Measurements from ENCODE around the gene SLC5A9. TPM values are rescaled to one million over a fixed set of nuclear protein-coding genes. Genes with fewer than 3 reads are reported as not detected.
"Not testable (repeated sequence)": the region's sequence is repeated elsewhere in the genome, so short reads cannot be mapped to it uniquely, and the experiment has no call there.

SLC5A9 gene
- total RNA-seq, 1 donor from 2014 or later, result not detected

GRCh38 chr1:48285525-48285924, 63.0 kb downstream of the SLC5A9 start:
- Histone ChIP-seq H3K4me3 (ENCODE audit: low read depth, low read length) (no peak overlapping the region), H3K36me3 (ENCODE audit: control insufficient read depth, insufficient read depth, low read length) (no peaks in the 10 kb centered on the region), H3K27me3 (ENCODE audit: control insufficient read depth, insufficient read depth, low read length) (no peaks in the 10 kb centered on the region)
- no peak for DNase-seq (ENCODE audit: low read depth)
- TF ChIP-seq CTCF (IDR thresholded peaks at IDR 0.05; ENCODE audit: insufficient read depth, low read length, poor library complexity, severe bottlenecking), result no peak

GRCh38 chr1:48291421-48291820, 68.9 kb downstream of the SLC5A9 start:
- no peak for TF ChIP-seq CTCF (IDR thresholded peaks at IDR 0.05; ENCODE audit: insufficient read depth, low read length, poor library complexity, severe bottlenecking)
- Histone ChIP-seq H3K36me3 (ENCODE audit: control insufficient read depth, insufficient read depth, low read length) (no peaks in the 10 kb centered on the region), H3K27me3 (ENCODE audit: control insufficient read depth, insufficient read depth, low read length) (no peaks in the 10 kb centered on the region), H3K4me3 (ENCODE audit: low read depth, low read length) (no peak overlapping the region)
- DNase-seq (ENCODE audit: low read depth), result no peak

GRCh38 chr1:48292706-48293105, 70.2 kb downstream of the SLC5A9 start:
- TF ChIP-seq CTCF (IDR thresholded peaks at IDR 0.05; ENCODE audit: insufficient read depth, low read length, poor library complexity, severe bottlenecking), result no peak
- H3K27me3 ChIP-seq (ENCODE audit: control insufficient read depth, insufficient read depth, low read length), result no peaks in the 10 kb centered on the region
- DNase-seq (ENCODE audit: low read depth), result no peak
- no peak overlapping the region for H3K4me3 ChIP-seq (ENCODE audit: low read depth, low read length)
- H3K36me3 ChIP-seq (ENCODE audit: control insufficient read depth, insufficient read depth, low read length), result no peaks in the 10 kb centered on the region

GRCh38 chr1:48294094-48294493, 71.6 kb downstream of the SLC5A9 start:
- H3K36me3 ChIP-seq (ENCODE audit: control insufficient read depth, insufficient read depth, low read length); DNase-seq (ENCODE audit: low read depth); H3K4me3 ChIP-seq (ENCODE audit: low read depth, low read length); H3K27me3 ChIP-seq (ENCODE audit: control insufficient read depth, insufficient read depth, low read length): not testable (repeated sequence)

- Histone ChIP-seq H3K36me3 (ENCODE audit: control insufficient read depth, insufficient read depth, low read length) (no peaks in the 10 kb centered on the region), H3K27me3 (ENCODE audit: control insufficient read depth, insufficient read depth, low read length) (no peaks in the 10 kb centered on the region), H3K4me3 (ENCODE audit: low read depth, low read length) (no peak overlapping the region)
- no peak for DNase-seq (ENCODE audit: low read depth)
- no peak for TF ChIP-seq CTCF (IDR thresholded peaks at IDR 0.05; ENCODE audit: insufficient read depth, low read length, poor library complexity, severe bottlenecking)
These were observed 72.1 kb downstream of the SLC5A9 start for GRCh38 chr1:48294656-48295055.

Other genes starting within 250 kb of the SLC5A9 start
- gene TRABD2B, start 225.3 kb upstream of the SLC5A9 start, total RNA-seq, result 0.92 and 1.2 TPM in 2 replicates
- 4.6 and 5.0 TPM in 2 replicates for gene SPATA6, start 249.5 kb downstream of the SLC5A9 start, total RNA-seq

All from kidney epithelial cell (primary cell).